HL-60 (cell line): ENCODE measurements around the gene ITPR3.

Experiments used
- DNase-seq, 2 experiments: peaks; one replicate each; pipeline ENCODE4 v3.0.0-alpha.2; 2010 to 2020; ENCODE audit warnings: low read depth in 1 of 2, low spot score in 1 of 2
- H3K27ac ChIP-seq: fragments of 250-450 bp; sonication (Bioruptor Pico); replicated peaks from 2 replicates; pipeline ENCODE4 v1.5.1; 2020; ENCODE audit warnings: mild to moderate bottlenecking, moderate library complexity
- H3K27me3 ChIP-seq: fragments of 250-450 bp; sonication (Bioruptor Pico); 2 replicates; pipeline ENCODE4 v1.5.1; 2021; ENCODE audit warnings: mild to moderate bottlenecking, moderate library complexity; ENCODE audit not compliant: insufficient read depth, poor library complexity, severe bottlenecking
- H3K4me3 ChIP-seq: replicated peaks from 2 replicates; pipeline ENCODE4 v1.5.1; 2011; ENCODE audit warnings: mild to moderate bottlenecking, control low read depth, low read length; ENCODE audit not compliant: insufficient read depth
- CTCF ChIP-seq: IDR thresholded peaks from one replicate; pipeline ENCODE4 v1.5.1; 2011; ENCODE audit warnings: low read length, control low read depth, inconsistent platforms; ENCODE audit not compliant: insufficient read depth
- GABPA ChIP-seq: IDR thresholded peaks from 2 replicates; pipeline ENCODE4 v1.6.1; 2012; ENCODE audit warnings: low read depth
- POLR2AphosphoS5 ChIP-seq: IDR thresholded peaks from 2 replicates; pipeline ENCODE4 v1.6.1; 2012; ENCODE audit warnings: low read depth
- REST ChIP-seq: IDR thresholded peaks from 2 replicates; pipeline ENCODE4 v1.6.1; 2012; ENCODE audit warnings: low read depth; ENCODE audit not compliant: insufficient replicate concordance
- SPI1 ChIP-seq: IDR thresholded peaks from 2 replicates; pipeline ENCODE4 v1.6.1; 2012; ENCODE audit warnings: low read depth, mild to moderate bottlenecking, borderline replicate concordance

Gene ITPR3

GRCh38 chr6:33744001-33744848 is 123.1 kb downstream of the ITPR3 start:
- TF ChIP-seq REST (no peak), SPI1 (no peak), POLR2AphosphoS5 (no peak), GABPA (no peak), CTCF (peak; percentile 99)
- H3K27me3 ChIP-seq, result peaks cover 14% of the 10 kb centered on the region
- H3K4me3 ChIP-seq, result no peak overlapping the region
- peak; percentile 35 to 47 for DNase-seq
- H3K27ac ChIP-seq, result no peak overlapping the region

GRCh38 chr6:33744895-33745546 is 123.9 kb downstream of the ITPR3 start:
- H3K27me3 ChIP-seq, result peaks cover 14% of the 10 kb centered on the region
- no peak overlapping the region for H3K4me3 ChIP-seq
- no peak for DNase-seq
- no peak for TF ChIP-seq CTCF
- no peak for TF ChIP-seq GABPA
- TF ChIP-seq SPI1, result no peak
- TF ChIP-seq POLR2AphosphoS5, result no peak
- no peak for TF ChIP-seq REST
- H3K27ac ChIP-seq, result no peak overlapping the region

- Histone ChIP-seq H3K4me3 (no peak overlapping the region), H3K27ac (no peak overlapping the region), H3K27me3 (peaks cover 14% of the 10 kb centered on the region)
- no peak for DNase-seq
- no peak for TF ChIP-seq GABPA
- no peak for TF ChIP-seq POLR2AphosphoS5
- no peak for TF ChIP-seq REST
- no peak for TF ChIP-seq SPI1
- TF ChIP-seq CTCF, result no peak
Measured at GRCh38 chr6:33745548-33745947, 124.4 kb downstream of the ITPR3 start.
